H1 (cell line): ENCODE results near the gene PHKA2.

Experiments used
- ATF3 ChIP-seq: IDR thresholded peaks from 2 replicates; pipeline ENCODE4 v1.6.1; 2011; ENCODE audit warnings: low read depth, mild to moderate bottlenecking, low read length; ENCODE audit not compliant: insufficient read depth
- CHD2 ChIP-seq: IDR thresholded peaks from 2 replicates; pipeline ENCODE4 v1.6.1; 2012; ENCODE audit warnings: low read length, improper control_type of control experiment
- CREB1 ChIP-seq: IDR thresholded peaks from 2 replicates; pipeline ENCODE4 v1.6.1; 2012; ENCODE audit warnings: inconsistent platforms
- CTCF ChIP-seq, 3 experiments: IDR thresholded peaks; 1 replicate in 2 of 3; 2 replicates in 1 of 3; pipeline versions ENCODE4 v1.5.1 to v1.6.1; 2011; ENCODE audit warnings: low read length in 3 of 3, mild to moderate bottlenecking in 3 of 3, inconsistent platforms in 2 of 3, low read depth in 1 of 3, moderate library complexity in 1 of 3; ENCODE audit not compliant: insufficient read depth in 1 of 3; ENCODE audit errors: control extremely low read depth in 1 of 3
- EGR1 ChIP-seq: IDR thresholded peaks from 2 replicates; pipeline ENCODE4 v1.6.1; 2011; ENCODE audit warnings: low read depth, low read length, borderline replicate concordance
- EP300 ChIP-seq, 2 experiments: IDR thresholded peaks; 1 replicate in 1 of 2; 2 replicates in 1 of 2; pipeline ENCODE4 v1.6.1; 2011 to 2012; ENCODE audit warnings: low read depth in 2 of 2, low read length in 2 of 2, mild to moderate bottlenecking in 2 of 2, borderline replicate concordance in 1 of 2, inconsistent platforms in 1 of 2, moderate library complexity in 1 of 2
- POLR2A ChIP-seq, 2 experiments: IDR thresholded peaks; 1 replicate in 1 of 2; 2 replicates in 1 of 2; pipeline ENCODE4 v1.6.1; 2011; ENCODE audit warnings: low read depth in 2 of 2, low read length in 2 of 2, mild to moderate bottlenecking in 2 of 2; ENCODE audit errors: control extremely low read depth in 1 of 2
- SIRT6 ChIP-seq: IDR thresholded peaks from one replicate; pipeline ENCODE4 v1.7.1; 2012; ENCODE audit warnings: low read length, inconsistent platforms
- SP1 ChIP-seq: IDR thresholded peaks from 2 replicates; pipeline ENCODE4 v1.6.1; 2011; ENCODE audit warnings: low read depth, low read length
- YY1 ChIP-seq: IDR thresholded peaks from 2 replicates; pipeline ENCODE4 v1.6.1; 2011; ENCODE audit warnings: low read depth, mild to moderate bottlenecking, low read length

GRCh38 chrX:18994713-18995112, 10.8 kb upstream of the PHKA2 start:
- no peak for TF ChIP-seq CREB1
- TF ChIP-seq YY1: no peak
- no peak for TF ChIP-seq POLR2A (IDR thresholded peaks at IDR 0.05; ENCODE audit: control extremely low read depth in 1 of 2, low read depth in 2 of 2, low read length in 2 of 2)
- no peak for TF ChIP-seq CTCF (IDR thresholded peaks at IDR 0.05; ENCODE audit: control extremely low read depth in 1 of 3, insufficient read depth in 1 of 3, low read depth in 1 of 3, low read length in 3 of 3)
- no peak for TF ChIP-seq CHD2
- no peak for TF ChIP-seq SIRT6
- TF ChIP-seq EGR1: no peak
- TF ChIP-seq SP1: no peak
- no peak for TF ChIP-seq EP300 (IDR thresholded peaks at IDR 0.05; ENCODE audit: borderline replicate concordance in 1 of 2, low read depth in 2 of 2, low read length in 2 of 2)
- TF ChIP-seq ATF3: no peak
